HG03159 (cell line): ENCODE results near the gene GNAZ.
A peak's percentile ranks its signal among the peaks of the same experiment; 100 is the strongest.
"Not testable (repeated sequence)": the region's sequence is repeated elsewhere in the genome, so short reads cannot be mapped to it uniquely, and the experiment has no call there.

Experiments used
- ATAC-seq: cut with Tn5 transposase; IDR thresholded peaks from one replicate; pipeline ENCODE4 v1.9.1; 2021; ENCODE audit warnings: mild to moderate bottlenecking, moderate library complexity; ENCODE audit not compliant: unreplicated experiment

Gene GNAZ

DNA sequence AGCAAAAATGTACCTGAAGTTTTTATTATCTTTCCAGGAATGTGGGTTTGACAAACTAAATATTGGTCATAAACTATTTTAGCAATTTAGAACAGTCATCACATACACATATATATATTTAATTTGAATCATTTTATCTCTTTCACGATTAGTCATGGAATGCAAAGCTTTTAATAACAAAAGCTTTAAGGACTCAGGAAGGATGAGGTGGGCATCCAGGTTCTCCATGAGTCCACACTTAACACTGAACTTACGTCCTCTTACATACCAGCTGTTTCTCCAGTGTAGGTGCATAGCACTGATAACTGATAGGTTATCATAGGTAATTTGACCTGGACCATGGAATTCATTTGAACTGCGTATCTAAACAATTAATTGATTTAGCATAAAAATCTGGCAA lies 28.1 kb upstream of the GNAZ start:
- ATAC-seq, result no peak

DNA sequence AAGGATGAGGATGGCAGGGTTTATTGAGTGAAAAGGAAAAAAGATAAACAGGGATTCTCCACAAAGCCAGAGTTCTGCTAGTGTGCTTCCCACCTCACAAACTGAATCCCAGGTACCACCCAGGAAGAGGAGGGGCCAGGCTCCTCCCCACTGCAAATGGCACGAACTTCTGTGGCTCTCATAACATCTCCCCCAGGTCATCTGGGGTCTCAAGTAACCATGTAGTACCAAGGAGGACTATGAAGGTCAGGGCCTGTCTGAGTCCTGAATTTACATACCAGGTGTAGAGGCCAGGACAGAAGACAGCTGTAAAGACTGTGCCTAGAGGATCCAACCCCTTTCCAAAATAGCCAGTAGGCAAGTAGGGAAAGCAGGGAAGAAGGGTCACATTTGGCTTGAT lies 25.7 kb upstream of the GNAZ start:
- no peak for ATAC-seq

- ATAC-seq, result no peak
These were observed 24.9 kb upstream of the GNAZ start for GRCh38 chr22:23045461-23045860.

- no peak for ATAC-seq
These were observed 23.1 kb upstream of the GNAZ start for GRCh38 chr22:23047265-23047664.

GRCh38 chr22:23047742-23048141 lies 22.6 kb upstream of the GNAZ start:
- ATAC-seq, result no peak

- not testable (repeated sequence) for ATAC-seq
These were observed 19.8 kb upstream of the GNAZ start for GRCh38 chr22:23050546-23050945.

- ATAC-seq, result no peak
These were observed 17.1 kb upstream of the GNAZ start for GRCh38 chr22:23053051-23053707.

DNA sequence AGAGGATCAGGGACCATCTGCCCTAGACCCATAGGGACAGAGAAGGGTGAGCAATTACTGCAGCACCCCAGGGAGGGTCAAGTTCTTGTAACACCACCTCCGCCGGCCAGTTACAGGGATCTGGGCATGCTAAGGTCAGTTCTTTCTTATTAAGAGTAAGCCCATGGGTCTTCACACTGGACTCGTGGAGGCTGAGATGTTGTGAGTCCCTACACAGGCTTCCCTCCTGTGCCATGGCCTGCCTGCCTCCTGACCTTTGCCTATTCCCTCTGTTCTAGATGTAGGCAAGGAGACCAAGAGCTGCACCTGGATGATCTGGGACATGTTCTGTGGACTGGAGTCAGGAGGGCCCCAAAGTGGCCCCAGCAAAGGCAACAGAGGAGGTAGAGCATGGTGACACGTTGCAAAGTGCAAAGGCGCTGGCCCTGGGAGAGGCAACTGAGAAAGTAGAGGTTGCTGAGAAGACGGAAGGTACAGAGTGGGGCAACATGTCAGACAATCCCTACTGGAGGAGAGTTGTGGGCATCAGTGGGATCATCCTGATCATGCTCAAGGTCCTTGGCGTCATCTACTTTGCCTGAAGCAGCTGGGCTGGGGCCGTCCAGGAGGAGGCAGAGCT lies 16.3 kb upstream of the GNAZ start:
- ATAC-seq, result no peak

GRCh38 chr22:23054531-23055257 lies 15.6 kb upstream of the GNAZ start:
- peak; percentile 65 for ATAC-seq

DNA sequence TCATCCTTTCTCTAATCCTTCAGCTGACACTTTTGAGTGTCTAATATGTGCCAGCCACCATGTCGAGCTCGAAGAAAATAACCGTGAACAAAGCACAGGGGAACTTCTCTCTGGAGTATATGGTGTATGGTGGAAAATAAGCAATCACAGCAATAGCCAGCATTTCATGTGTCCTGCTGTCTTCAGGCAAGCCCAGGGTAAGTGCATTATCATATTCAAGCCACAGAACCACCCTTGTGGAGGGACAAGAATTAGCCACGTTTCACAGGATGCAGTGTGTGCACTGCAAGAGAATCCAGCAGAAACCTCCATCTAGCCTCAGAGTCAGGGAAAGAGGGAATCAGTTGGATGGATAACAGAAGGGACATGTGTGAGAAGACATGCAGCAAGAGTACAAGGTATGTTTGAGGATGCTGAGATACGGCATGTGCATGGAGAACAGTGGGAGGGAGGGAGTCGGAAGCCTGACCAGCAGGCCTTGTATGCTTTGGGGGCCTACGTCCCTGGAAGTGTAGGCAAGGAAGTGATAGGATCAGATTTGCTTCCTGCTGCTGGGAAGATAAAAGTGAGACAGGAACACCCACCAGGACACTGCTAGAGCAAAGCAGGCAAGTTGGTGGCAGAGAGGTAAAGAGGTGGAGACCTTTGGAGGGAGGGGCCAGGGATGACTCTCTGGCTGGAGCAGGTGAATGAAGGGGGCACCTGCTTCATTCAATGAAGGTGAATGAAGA lies 14.7 kb upstream of the GNAZ start:
- no peak for ATAC-seq

DNA sequence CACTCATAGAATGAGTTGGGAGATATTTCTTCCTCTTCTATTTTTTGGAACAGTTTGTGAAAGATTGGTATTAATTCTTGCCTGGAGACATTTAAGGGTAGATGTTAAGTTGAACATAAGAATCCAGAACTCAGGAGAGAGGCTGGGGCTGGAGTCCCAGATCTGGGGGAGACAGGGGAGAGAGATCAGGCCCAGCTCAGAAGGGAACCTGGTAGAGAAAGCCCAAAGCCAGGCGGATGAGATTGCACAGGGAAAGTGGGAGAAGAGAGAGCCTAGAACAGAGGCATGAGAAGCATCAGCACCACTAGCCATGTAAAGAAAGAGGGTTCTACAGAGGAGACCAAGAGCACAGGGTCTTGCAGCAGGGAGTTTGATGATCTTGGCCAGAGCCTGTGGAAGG lies 13.0 kb upstream of the GNAZ start:
- no peak for ATAC-seq

DNA sequence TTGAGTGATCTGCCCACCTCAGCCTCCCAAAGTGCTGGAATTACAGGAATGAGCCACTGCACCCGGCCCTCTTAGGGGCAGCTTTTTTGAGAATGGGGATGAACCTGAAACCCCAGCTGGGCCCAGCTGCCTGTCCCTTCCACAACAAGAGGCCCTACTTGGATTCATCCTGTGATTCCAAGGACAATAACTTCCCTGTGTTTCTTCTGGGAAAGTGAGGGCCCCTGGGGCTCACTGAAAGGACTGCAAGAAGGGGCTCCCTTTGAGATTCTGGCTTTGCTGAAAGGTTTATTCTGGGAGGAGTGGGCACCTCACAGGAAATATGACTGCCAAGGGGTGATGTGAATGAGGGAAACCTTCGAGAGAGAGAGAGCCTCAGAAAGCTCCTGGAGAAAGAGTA lies 12.3 kb upstream of the GNAZ start:
- no peak for ATAC-seq

DNA sequence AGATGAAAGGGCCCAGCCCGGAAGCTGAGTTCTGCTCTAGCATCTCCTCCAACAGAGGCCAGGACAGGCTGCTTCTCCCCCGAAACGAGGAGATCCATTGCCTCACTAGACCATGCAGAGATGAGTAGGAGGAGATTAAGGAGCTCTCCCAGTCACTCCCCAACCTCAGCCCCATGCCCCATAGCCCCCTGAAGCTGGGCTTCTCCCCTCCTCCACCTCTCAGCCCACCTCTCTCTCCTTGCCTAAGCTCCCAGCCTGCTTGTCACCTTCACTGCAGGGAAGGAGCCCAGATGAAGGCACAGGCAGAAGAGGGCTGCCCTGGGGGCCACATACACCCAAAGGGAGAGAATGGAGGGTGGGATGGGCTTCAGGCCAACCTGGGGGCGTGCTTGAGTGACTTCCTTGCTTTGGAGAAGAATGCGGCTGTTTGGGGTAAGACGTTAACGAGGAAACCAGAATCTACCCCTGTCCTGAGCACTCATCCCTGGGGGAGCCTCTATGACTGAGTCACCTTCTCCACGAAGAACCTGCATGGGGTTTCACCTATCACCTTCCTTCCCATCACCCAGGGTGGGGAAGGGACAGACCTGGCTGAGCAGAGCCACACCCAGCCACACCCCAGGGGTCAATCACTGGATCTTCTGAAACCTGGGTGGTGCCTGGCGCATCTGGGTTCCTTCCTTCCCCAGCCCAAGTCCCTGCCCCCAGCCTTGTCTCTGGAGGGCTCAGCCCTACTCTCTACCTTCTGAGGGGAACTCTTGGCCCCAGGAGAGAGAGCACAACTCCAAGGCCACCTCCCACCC lies 11.6 kb upstream of the GNAZ start:
- ATAC-seq, result no peak

DNA sequence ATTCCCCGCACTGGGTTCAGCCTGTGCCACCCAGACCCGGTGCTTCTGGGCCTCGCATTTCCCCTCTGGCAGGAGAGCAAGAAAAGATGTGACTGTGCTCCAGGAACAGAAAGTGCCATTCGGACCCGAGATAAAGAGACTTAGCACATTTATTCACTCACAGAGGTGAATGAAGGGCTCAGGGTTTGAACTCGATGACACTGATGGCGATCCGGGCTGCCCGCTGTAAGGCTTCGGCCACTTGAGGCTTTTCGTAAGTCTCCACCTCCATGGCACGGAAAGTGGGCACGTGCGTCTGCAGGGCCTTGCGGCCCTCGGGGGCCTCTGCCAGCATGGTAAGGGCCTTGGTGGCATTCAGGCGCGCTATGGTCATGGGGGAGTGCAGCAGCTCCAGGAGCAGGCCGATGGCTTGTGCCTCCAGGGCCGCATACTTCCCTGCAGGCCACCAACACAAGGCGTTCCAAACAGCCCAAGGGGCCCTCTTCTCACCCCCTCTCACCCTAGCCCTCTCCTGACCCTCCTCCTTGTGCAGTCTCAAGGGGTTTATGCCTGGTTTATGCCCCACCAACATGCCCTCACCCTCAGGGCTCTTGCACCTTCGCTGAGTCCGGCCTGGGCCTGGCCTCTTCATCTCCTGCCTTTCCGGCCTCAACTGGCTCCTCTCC lies 10.9 kb upstream of the GNAZ start:
- no peak for ATAC-seq

DNA sequence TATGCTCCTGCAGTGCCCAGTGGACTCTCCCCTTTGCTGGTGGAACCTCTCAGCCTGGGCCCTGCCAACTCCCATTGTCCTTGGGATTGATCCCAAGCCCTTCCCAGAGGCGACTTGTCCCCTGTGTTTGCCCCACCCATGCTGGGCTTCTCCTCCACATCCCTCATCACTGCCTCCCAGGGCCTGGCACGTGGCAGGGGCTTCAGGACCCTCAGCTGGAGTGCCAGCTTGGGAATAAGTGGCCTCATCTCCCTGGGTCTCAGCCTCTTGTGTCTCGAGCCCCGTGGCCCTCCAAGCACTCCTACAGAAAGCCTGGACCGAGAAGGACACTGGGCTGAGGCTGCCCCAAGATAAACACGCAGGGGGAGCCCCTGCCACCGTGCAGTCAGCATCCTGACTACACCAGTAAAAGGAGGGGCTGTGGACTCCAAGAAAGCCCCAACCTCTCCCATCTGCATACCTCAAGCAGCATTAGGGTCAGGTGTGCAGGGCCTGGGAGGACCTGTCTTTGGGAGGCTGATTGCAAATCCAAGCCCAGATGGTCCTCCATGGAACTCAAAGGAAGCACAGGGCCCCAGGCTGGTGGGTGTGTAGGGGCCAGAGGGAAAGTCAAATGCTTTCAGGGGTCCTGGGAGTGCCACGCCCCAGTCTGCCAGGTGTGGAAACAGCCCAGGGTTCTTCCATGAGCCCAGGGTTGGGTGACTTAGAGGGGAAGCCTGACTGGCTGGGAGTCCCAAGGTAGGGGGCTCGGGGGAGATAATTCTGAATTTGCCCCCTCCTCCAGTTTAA lies 9.5 kb upstream of the GNAZ start:
- no peak for ATAC-seq

DNA sequence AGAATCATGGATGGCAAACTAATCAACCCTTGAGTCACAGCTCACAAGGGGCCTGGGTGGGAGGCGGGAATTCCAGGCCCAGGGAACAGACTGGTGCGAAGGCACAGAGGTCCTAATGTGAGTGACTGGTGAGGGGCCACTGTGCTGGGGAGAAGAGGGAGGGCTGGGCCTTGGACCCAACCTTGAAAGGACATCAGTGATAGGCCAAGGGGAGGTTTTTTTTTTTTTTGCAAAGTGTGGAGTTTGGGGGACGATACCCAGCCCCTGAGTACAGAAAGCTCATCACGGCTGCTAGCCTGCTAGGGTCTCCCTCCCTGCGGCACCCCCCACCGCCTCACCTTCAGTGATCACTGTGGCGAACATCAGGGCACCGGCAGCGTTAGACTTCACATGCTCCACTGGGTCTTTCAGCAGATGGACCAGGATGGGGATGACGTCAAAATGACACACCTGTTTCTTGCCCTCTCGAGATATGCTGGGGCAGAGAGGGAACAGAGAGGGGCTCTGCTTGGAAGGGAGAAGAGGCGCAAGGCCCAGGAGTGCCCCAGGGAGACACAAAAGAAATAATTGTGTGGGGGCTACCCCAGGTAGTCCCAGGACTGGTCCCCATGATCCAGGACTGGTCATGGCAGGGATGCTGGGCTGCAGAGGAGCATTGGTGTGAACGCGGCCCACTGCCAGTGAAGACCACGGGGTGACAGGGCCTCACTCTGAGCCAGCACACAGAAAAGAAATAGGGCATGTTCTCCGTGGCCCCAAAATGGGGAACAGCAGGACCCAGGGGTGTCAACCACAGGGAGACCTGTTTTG lies 8.6 kb upstream of the GNAZ start:
- ATAC-seq, result no peak

GRCh38 chr22:23062616-23063538 lies 7.4 kb upstream of the GNAZ start:
- ATAC-seq, result no peak
